IPS-18c (cell line): Measurements from ENCODE around the gene IGFBP5.

Experiments used
- H3K4me3 ChIP-seq: 2 replicates; pipeline ENCODE4 v1.7.0; 2013; ENCODE audit warnings: low read depth, mild to moderate bottlenecking, low read length, moderate library complexity; ENCODE audit not compliant: insufficient read depth
- H3K9me3 ChIP-seq: one replicate; pipeline ENCODE4 v1.6.1; 2013; ENCODE audit warnings: mild to moderate bottlenecking, low read length, moderate library complexity; ENCODE audit not compliant: control insufficient read depth, insufficient read depth

IGFBP5 gene

GRCh38 chr2:216661051-216661450 lies 34.3 kb downstream of the IGFBP5 start:
- Histone ChIP-seq H3K9me3 (no peaks in the 10 kb centered on the region), H3K4me3 (no peak overlapping the region)

GRCh38 chr2:216660496-216660895 lies 34.9 kb downstream of the IGFBP5 start:
- Histone ChIP-seq H3K9me3 (no peaks in the 10 kb centered on the region), H3K4me3 (no peak overlapping the region)

GRCh38 chr2:216659276-216659675 lies 36.1 kb downstream of the IGFBP5 start:
- H3K9me3 ChIP-seq, result no peaks in the 10 kb centered on the region
- no peak overlapping the region for H3K4me3 ChIP-seq

GRCh38 chr2:216658757-216659156 lies 36.6 kb downstream of the IGFBP5 start:
- H3K4me3 ChIP-seq, result no peak overlapping the region
- no peaks in the 10 kb centered on the region for H3K9me3 ChIP-seq

- Histone ChIP-seq H3K4me3 (no peak overlapping the region), H3K9me3 (no peaks in the 10 kb centered on the region)
Measured at GRCh38 chr2:216657980-216658379, 37.4 kb downstream of the IGFBP5 start.

GRCh38 chr2:216657086-216657855 lies 38.1 kb downstream of the IGFBP5 start:
- Histone ChIP-seq H3K4me3 (no peak overlapping the region), H3K9me3 (no peaks in the 10 kb centered on the region)

GRCh38 chr2:216654528-216655052 lies 40.8 kb downstream of the IGFBP5 start:
- no peak overlapping the region for H3K4me3 ChIP-seq
- no peaks in the 10 kb centered on the region for H3K9me3 ChIP-seq

- H3K4me3 ChIP-seq, result no peak overlapping the region
- H3K9me3 ChIP-seq, result no peaks in the 10 kb centered on the region
Measured at GRCh38 chr2:216653931-216654365, 41.4 kb downstream of the IGFBP5 start.

- no peak overlapping the region for H3K4me3 ChIP-seq
- H3K9me3 ChIP-seq, result no peaks in the 10 kb centered on the region
Measured at GRCh38 chr2:216653093-216653799, 42.1 kb downstream of the IGFBP5 start.

- H3K9me3 ChIP-seq, result no peaks in the 10 kb centered on the region
Measured at GRCh38 chr2:216652566-216652965, 42.8 kb downstream of the IGFBP5 start.

GRCh38 chr2:216651351-216651881 lies 43.9 kb downstream of the IGFBP5 start:
- Histone ChIP-seq H3K9me3 (no peaks in the 10 kb centered on the region), H3K4me3 (no peak overlapping the region)

More at GRCh38 chr2:216652566-216652965, 42.8 kb downstream of the IGFBP5 start:
- no peak overlapping the region for H3K4me3 ChIP-seq

GRCh38 chr2:216650626-216651257 lies 44.6 kb downstream of the IGFBP5 start:
- H3K4me3 ChIP-seq, result no peak overlapping the region
- no peaks in the 10 kb centered on the region for H3K9me3 ChIP-seq

GRCh38 chr2:216649574-216649973 lies 45.8 kb downstream of the IGFBP5 start:
- Histone ChIP-seq H3K9me3 (no peaks in the 10 kb centered on the region), H3K4me3 (no peak overlapping the region; the same call in 1 of the 2 replicates)

GRCh38 chr2:216648105-216648504 lies 47.2 kb downstream of the IGFBP5 start:
- H3K9me3 ChIP-seq, result no peaks in the 10 kb centered on the region
- H3K4me3 ChIP-seq, result no peak overlapping the region

GRCh38 chr2:216646116-216646515 lies 49.2 kb downstream of the IGFBP5 start:
- no peaks in the 10 kb centered on the region for H3K9me3 ChIP-seq
- H3K4me3 ChIP-seq, result no peak overlapping the region

- Histone ChIP-seq H3K4me3 (no peak overlapping the region), H3K9me3 (no peaks in the 10 kb centered on the region)
Measured at GRCh38 chr2:216645636-216645950, 49.8 kb downstream of the IGFBP5 start.

GRCh38 chr2:216644842-216645635 lies 50.3 kb downstream of the IGFBP5 start:
- Histone ChIP-seq H3K9me3 (no peaks in the 10 kb centered on the region), H3K4me3 (no peak overlapping the region)
